H9 (cell line): ENCODE measurements around the gene TEX44. TPM values are rescaled to one million over a fixed set of nuclear protein-coding genes. Genes with fewer than 3 reads are reported as not detected.

Source experiments
- DNase-seq: peaks from one replicate; pipeline ENCODE4 v3.0.0-alpha.2; 2017
- H2AFZ ChIP-seq: one replicate; pipeline ENCODE4 v1.6.1; 2013; ENCODE audit warnings: mild to moderate bottlenecking, low read length, control low read depth, moderate library complexity
- H2AK5ac ChIP-seq: 2 replicates; pipeline ENCODE4 v1.6.1; 2013; ENCODE audit warnings: low read length, control low read depth, mixed read lengths; ENCODE audit not compliant: insufficient read length
- H2BK120ac ChIP-seq: one replicate; pipeline ENCODE4 v1.6.1; 2013; ENCODE audit warnings: low read depth, mild to moderate bottlenecking, low read length, control low read depth, inconsistent platforms; ENCODE audit not compliant: poor library complexity, severe bottlenecking
- H2BK12ac ChIP-seq: 2 replicates; pipeline ENCODE4 v1.6.1; 2013; ENCODE audit warnings: low read length, control low read depth, mixed read lengths, low read depth; ENCODE audit not compliant: insufficient read length
- H2BK15ac ChIP-seq: 2 replicates; pipeline ENCODE4 v1.6.1; 2013; ENCODE audit warnings: low read depth, low read length, control low read depth
- H2BK20ac ChIP-seq: one replicate; pipeline ENCODE4 v1.6.1; 2013; ENCODE audit warnings: low read depth, mild to moderate bottlenecking, low read length, control low read depth, inconsistent platforms; ENCODE audit not compliant: poor library complexity, severe bottlenecking
- H2BK5ac ChIP-seq: 2 replicates; pipeline ENCODE4 v1.6.1; 2013; ENCODE audit warnings: low read length, control low read depth, mixed read lengths; ENCODE audit not compliant: insufficient read length
- H3K14ac ChIP-seq: 2 replicates; pipeline ENCODE4 v1.6.1; 2013; ENCODE audit warnings: low read length, control low read depth; ENCODE audit not compliant: insufficient read depth
- H3K18ac ChIP-seq: 2 replicates; pipeline ENCODE4 v1.6.1; 2013; ENCODE audit warnings: low read depth, mild to moderate bottlenecking, mixed read lengths, low read length, control low read depth; ENCODE audit not compliant: insufficient read length
- H3K23ac ChIP-seq: 2 replicates; pipeline ENCODE4 v1.6.1; 2013; ENCODE audit warnings: low read length, control low read depth, mixed read lengths, low read depth; ENCODE audit not compliant: insufficient read length
- H3K23me2 ChIP-seq: 2 replicates; pipeline ENCODE4 v1.6.1; 2013; ENCODE audit warnings: low read depth, mild to moderate bottlenecking, mixed read lengths, low read length, control low read depth; ENCODE audit not compliant: insufficient read length, poor library complexity, severe bottlenecking
- H3K27ac ChIP-seq: 2 replicates; pipeline ENCODE4 v1.5.1; 2013; ENCODE audit warnings: low read length, control low read depth, mixed read lengths, low read depth; ENCODE audit not compliant: insufficient read length
- H3K27me3 ChIP-seq: 2 replicates; pipeline ENCODE4 v1.6.1; 2013; ENCODE audit warnings: low read length, control low read depth, inconsistent platforms; ENCODE audit not compliant: insufficient read depth
- H3K4ac ChIP-seq: 2 replicates; pipeline ENCODE4 v1.6.1; 2013; ENCODE audit warnings: low read depth, mild to moderate bottlenecking, control low read depth, inconsistent platforms, low read length, moderate library complexity
- H3K4me1 ChIP-seq: 2 replicates; pipeline ENCODE4 v1.6.1; 2013; ENCODE audit warnings: low read length, control low read depth, inconsistent platforms; ENCODE audit not compliant: insufficient read depth
- H3K4me2 ChIP-seq: 2 replicates; pipeline ENCODE4 v1.6.1; 2013; ENCODE audit warnings: low read length, control low read depth, mixed read lengths; ENCODE audit not compliant: insufficient read length, insufficient read depth
- H3K56ac ChIP-seq: 2 replicates; pipeline ENCODE4 v1.6.1; 2013; ENCODE audit warnings: low read depth, mild to moderate bottlenecking, mixed read lengths, low read length, control low read depth; ENCODE audit not compliant: insufficient read length
- H3K79me1 ChIP-seq: 2 replicates; pipeline ENCODE4 v1.6.1; 2013; ENCODE audit warnings: low read depth, mild to moderate bottlenecking, moderate library complexity, low read length, control low read depth, inconsistent platforms; ENCODE audit not compliant: insufficient read depth, poor library complexity, severe bottlenecking
- H3K79me2 ChIP-seq: 2 replicates; pipeline ENCODE4 v1.6.1; 2013; ENCODE audit warnings: low read length, control low read depth, inconsistent platforms; ENCODE audit not compliant: insufficient read depth
- H3K9ac ChIP-seq: 2 replicates; pipeline ENCODE4 v1.6.1; 2013; ENCODE audit warnings: low read length, control low read depth, mixed read lengths; ENCODE audit not compliant: insufficient read length; ENCODE audit errors: extremely low read depth
- H3K9me3 ChIP-seq: one replicate; pipeline ENCODE4 v1.6.1; 2013; ENCODE audit warnings: low read depth, low read length, inconsistent platforms; ENCODE audit not compliant: control insufficient read depth
- H3T11ph ChIP-seq: one replicate; pipeline ENCODE4 v1.6.1; 2013; ENCODE audit warnings: mild to moderate bottlenecking, low read length, control low read depth, inconsistent platforms
- H4K20me1 ChIP-seq: one replicate; pipeline ENCODE4 v1.6.1; 2013; ENCODE audit not compliant: control insufficient read depth, insufficient read length, insufficient read depth
- H4K5ac ChIP-seq: 2 replicates; pipeline ENCODE4 v1.6.1; 2013; ENCODE audit warnings: low read depth, mild to moderate bottlenecking, mixed read lengths, low read length, control low read depth; ENCODE audit not compliant: insufficient read length
- H4K8ac ChIP-seq: replicated peaks from 2 replicates; pipeline ENCODE4 v1.6.1; 2013; ENCODE audit warnings: low read length, control low read depth, mixed read lengths, low read depth; ENCODE audit not compliant: insufficient read length
- H4K91ac ChIP-seq: 2 replicates; pipeline ENCODE4 v1.6.1; 2013; ENCODE audit warnings: low read depth, mild to moderate bottlenecking, moderate library complexity, mixed read lengths, low read length, control low read depth; ENCODE audit not compliant: insufficient read length
- H3K27ac Mint-ChIP-seq, 3 experiments: 2 replicates in 2 of 3; 3 replicates in 1 of 3; pipeline ENCODE4 v1.8.0; 2020 to 2021; ENCODE audit warnings: mixed read lengths in 3 of 3, mild to moderate bottlenecking in 1 of 3, moderate library complexity in 1 of 3
- H3K27me3 Mint-ChIP-seq: 2 replicates; pipeline ENCODE4 v1.8.0; 2021; ENCODE audit warnings: low read depth, mild to moderate bottlenecking, moderate library complexity, mixed read lengths
- H3K36me3 Mint-ChIP-seq, 3 experiments: 2 replicates in 2 of 3; 3 replicates in 1 of 3; pipeline ENCODE4 v1.8.0; 2020 to 2021; ENCODE audit warnings: low read depth in 3 of 3, mixed read lengths in 3 of 3; ENCODE audit not compliant: insufficient read depth in 1 of 3
- H3K4me1 Mint-ChIP-seq, 2 experiments: 2 replicates each; pipeline ENCODE4 v1.8.0; 2020; ENCODE audit warnings: mixed read lengths in 2 of 2
- H3K4me3 Mint-ChIP-seq, 2 experiments: 2 replicates in 1 of 2; 3 replicates in 1 of 2; pipeline ENCODE4 v1.8.0; 2020 to 2021; ENCODE audit warnings: mild to moderate bottlenecking in 2 of 2, mixed read lengths in 2 of 2, moderate library complexity in 1 of 2
- H3K9me3 Mint-ChIP-seq, 2 experiments: 2 replicates in 1 of 2; 3 replicates in 1 of 2; pipeline ENCODE4 v1.8.0; 2020; ENCODE audit warnings: mild to moderate bottlenecking in 2 of 2, mixed read lengths in 2 of 2, moderate library complexity in 1 of 2
- CTCF ChIP-seq: fragments of 200-600 bp; sonication (generic); conservative IDR thresholded peaks from 3 replicates; pipeline ENCODE4 v1.8.0; 2021; ENCODE audit warnings: antibody characterized with exemption, mild to moderate bottlenecking
- WGBS: extraction: QIAGEN DNeasy Blood & Tissue Kit; methylation state at CpG from one replicate; pipeline ENCODE4 v1.1.7; 2013; ENCODE audit warnings: missing lambda C conversion rate, low lambda C conversion rate, mixed read lengths; ENCODE audit not compliant: insufficient read length; ENCODE audit errors: extremely low coverage; 5-methylcytosine and 5-hydroxymethylcytosine counted together
- total RNA-seq: library from RNA; stranded (reverse); gene quantifications from 2 replicates; pipeline ENCODE4 v1.2.1, GENCODE V29; 2021

Gene TEX44
- total RNA-seq, 1 experiment from 2014 or later = not detected

GRCh38 chr2:231621051-231621879, 28.6 kb downstream of the TEX44 start:
- Histone ChIP-seq H3K79me2 (no peaks in the 10 kb centered on the region), H3K79me1 (no peaks in the 10 kb centered on the region), H3T11ph (no peak overlapping the region), H3K18ac (peak overlapping the region; percentile 87), H4K5ac (no peak overlapping the region), H2AFZ (no peak overlapping the region), H4K8ac (no peak overlapping the region), H3K9ac (no peak overlapping the region), H3K4me1 (no peaks in the 10 kb centered on the region), H2BK120ac (no peak overlapping the region), H2BK12ac (peak overlapping the region; percentile 3), H3K56ac (no peak overlapping the region), H3K4ac (no peak overlapping the region; the same call in 1 of the 2 replicates), H2BK20ac (no peak overlapping the region), H2BK5ac (no peak overlapping the region), H3K27ac (no peak overlapping the region), H3K4me2 (no peak overlapping the region), H4K20me1 (no peaks in the 10 kb centered on the region), H2AK5ac (no peak overlapping the region), H3K14ac (peak overlapping the region; percentile 77; the same call in 1 of the 2 replicates), H3K9me3 (no peaks in the 10 kb centered on the region), H2BK15ac (no peak overlapping the region), H3K27me3 (no peaks in the 10 kb centered on the region), H4K91ac (no peak overlapping the region), H3K23ac (no peak overlapping the region), H3K23me2 (no peaks in the 10 kb centered on the region)
- peak; percentile 80 for DNase-seq
- peak overlapping the region; percentile 42 to 59; a peak in 4 of 5 replicates for H3K4me3 Mint-ChIP-seq
- WGBS = no CpG with 5 or more reads among the region's 25 CpGs
- peak overlapping the region; percentile 66 to 98 (median 98) for H3K27ac Mint-ChIP-seq
- TF ChIP-seq CTCF = no peak
- no peaks in the 10 kb centered on the region for H3K9me3 Mint-ChIP-seq
- H3K27me3 Mint-ChIP-seq = no peaks in the 10 kb centered on the region
- H3K36me3 Mint-ChIP-seq = no peaks in the 10 kb centered on the region
- peaks cover 34 to 39% of the 10 kb centered on the region in 2 experiments for H3K4me1 Mint-ChIP-seq
